Measurements from ENCODE around the gene SMARCA2. TPM values are rescaled to one million over a fixed set of nuclear protein-coding genes. Genes with fewer than 3 reads are reported as not detected.
A peak's percentile ranks its signal among the peaks of the same experiment; 100 is the strongest.

SMARCA2 gene
- total RNA-seq, 1 donor from 2014 or later = 4.2 TPM

GRCh38 chr9:2152966-2153629 is 138.0 kb downstream of the SMARCA2 start:
- Mint-ChIP-seq H3K9me3 (peaks cover 5% of the 10 kb centered on the region), H3K36me3 (no peaks in the 10 kb centered on the region), H3K4me3 (no peak overlapping the region), H3K27ac (peak overlapping the region; percentile 13), H3K4me1 (peaks cover 14% of the 10 kb centered on the region), H3K27me3 (ENCODE audit: insufficient read depth, low read depth) (peaks cover 3% of the 10 kb centered on the region)
- no peaks in the 10 kb centered on the region for H3K27me3 ChIP-seq
- no peak for DNase-seq (ENCODE audit: low spot score)
- peaks cover 10% of the 10 kb centered on the region for H3K4me1 ChIP-seq
- no peak overlapping the region for H3K4me2 ChIP-seq
- no peaks in the 10 kb centered on the region for H3F3A ChIP-seq (ENCODE audit: low read depth)
- no peak overlapping the region for H3K9ac ChIP-seq
- H3K4me3 ChIP-seq = no peak overlapping the region
- H3K36me3 ChIP-seq = no peaks in the 10 kb centered on the region
- H3K9me3 ChIP-seq (ENCODE audit: low read depth) = no peaks in the 10 kb centered on the region
- no peak overlapping the region for H3K27ac ChIP-seq
- TF ChIP-seq EZH2phosphoT487 (IDR thresholded peaks at IDR 0.05) (no peak), EZH2 (IDR thresholded peaks at IDR 0.05) (no peak)
- TF ChIP-seq, protein P1, sequence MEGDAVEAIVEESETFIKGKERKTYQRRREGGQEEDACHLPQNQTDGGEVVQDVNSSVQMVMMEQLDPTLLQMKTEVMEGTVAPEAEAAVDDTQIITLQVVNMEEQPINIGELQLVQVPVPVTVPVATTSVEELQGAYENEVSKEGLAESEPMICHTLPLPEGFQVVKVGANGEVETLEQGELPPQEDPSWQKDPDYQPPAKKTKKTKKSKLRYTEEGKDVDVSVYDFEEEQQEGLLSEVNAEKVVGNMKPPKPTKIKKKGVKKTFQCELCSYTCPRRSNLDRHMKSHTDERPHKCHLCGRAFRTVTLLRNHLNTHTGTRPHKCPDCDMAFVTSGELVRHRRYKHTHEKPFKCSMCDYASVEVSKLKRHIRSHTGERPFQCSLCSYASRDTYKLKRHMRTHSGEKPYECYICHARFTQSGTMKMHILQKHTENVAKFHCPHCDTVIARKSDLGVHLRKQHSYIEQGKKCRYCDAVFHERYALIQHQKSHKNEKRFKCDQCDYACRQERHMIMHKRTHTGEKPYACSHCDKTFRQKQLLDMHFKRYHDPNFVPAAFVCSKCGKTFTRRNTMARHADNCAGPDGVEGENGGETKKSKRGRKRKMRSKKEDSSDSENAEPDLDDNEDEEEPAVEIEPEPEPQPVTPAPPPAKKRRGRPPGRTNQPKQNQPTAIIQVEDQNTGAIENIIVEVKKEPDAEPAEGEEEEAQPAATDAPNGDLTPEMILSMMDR (IDR thresholded peaks at IDR 0.05) = no peak
- no peaks in the 10 kb centered on the region for H3K79me2 ChIP-seq (ENCODE audit: low read depth)
- no peaks in the 10 kb centered on the region for H4K20me1 ChIP-seq (ENCODE audit: low read depth)
- H2AFZ ChIP-seq (replicated peaks) = no peak overlapping the region

DNA sequence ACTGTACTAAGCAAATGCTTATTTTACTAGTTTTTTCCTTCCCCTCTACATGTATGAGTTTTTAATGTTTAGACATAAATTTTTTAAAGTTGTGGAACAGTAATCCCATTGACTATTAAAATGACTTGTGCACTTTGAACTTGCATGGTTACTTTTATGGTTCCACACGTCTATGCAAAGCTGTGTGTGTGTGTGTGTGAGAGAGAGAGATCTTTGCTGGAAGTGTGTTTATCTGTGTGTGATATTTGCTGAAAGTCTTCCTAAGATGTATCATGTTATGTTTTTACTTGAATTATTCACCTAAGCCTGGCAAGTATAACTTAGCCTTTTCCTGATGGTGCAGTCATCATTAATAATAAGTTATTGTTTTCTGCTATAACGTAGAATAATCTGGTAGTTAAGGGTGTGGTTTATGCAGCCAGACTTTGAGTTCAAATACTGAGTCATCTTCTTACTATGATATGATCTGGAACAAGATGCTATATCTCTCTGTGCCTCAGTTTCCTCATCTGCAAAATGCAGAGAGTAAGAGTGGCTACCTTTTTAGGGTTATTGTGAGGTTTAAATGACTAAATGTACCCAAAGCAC is 138.6 kb downstream of the SMARCA2 start:
- Histone ChIP-seq H3K79me2 (ENCODE audit: low read depth) (no peaks in the 10 kb centered on the region), H3K9ac (no peak overlapping the region), H3K27me3 (no peaks in the 10 kb centered on the region), H3K36me3 (no peaks in the 10 kb centered on the region), H3F3A (ENCODE audit: low read depth) (no peaks in the 10 kb centered on the region), H3K4me1 (peaks cover 16% of the 10 kb centered on the region), H3K4me2 (no peak overlapping the region), H4K20me1 (ENCODE audit: low read depth) (no peaks in the 10 kb centered on the region), H2AFZ (replicated peaks) (no peak overlapping the region), H3K9me3 (ENCODE audit: low read depth) (no peaks in the 10 kb centered on the region), H3K4me3 (no peak overlapping the region), H3K27ac (no peak overlapping the region)
- Mint-ChIP-seq H3K9me3 (peaks cover 5% of the 10 kb centered on the region), H3K27ac (no peak overlapping the region), H3K4me3 (no peak overlapping the region), H3K27me3 (ENCODE audit: insufficient read depth, low read depth) (peaks cover 3% of the 10 kb centered on the region), H3K36me3 (no peaks in the 10 kb centered on the region), H3K4me1 (peaks cover 19% of the 10 kb centered on the region)
- no peak for DNase-seq (ENCODE audit: low spot score)
- TF ChIP-seq EZH2phosphoT487 (IDR thresholded peaks at IDR 0.05) = no peak
- no peak for TF ChIP-seq EZH2 (IDR thresholded peaks at IDR 0.05)
- TF ChIP-seq, protein P1 (IDR thresholded peaks at IDR 0.05) = no peak

- H3K27ac Mint-ChIP-seq = no peak overlapping the region
- no peak overlapping the region for H3K9ac ChIP-seq
- H3K27me3 ChIP-seq = no peaks in the 10 kb centered on the region
- H3K27me3 Mint-ChIP-seq (ENCODE audit: insufficient read depth, low read depth) = peaks cover 3% of the 10 kb centered on the region
- H3K4me1 Mint-ChIP-seq = peaks cover 27% of the 10 kb centered on the region
- H3K4me3 ChIP-seq = no peak overlapping the region
- TF ChIP-seq EZH2 (IDR thresholded peaks at IDR 0.05) = no peak
- TF ChIP-seq, protein P1 (IDR thresholded peaks at IDR 0.05) = no peak
- no peak for TF ChIP-seq EZH2phosphoT487 (IDR thresholded peaks at IDR 0.05)
- H3K4me1 ChIP-seq = peaks cover 26% of the 10 kb centered on the region
- no peak overlapping the region for H3K4me3 Mint-ChIP-seq
- H3K4me2 ChIP-seq = no peak overlapping the region
- no peaks in the 10 kb centered on the region for H3K36me3 ChIP-seq
- H3K9me3 Mint-ChIP-seq = peaks cover 3% of the 10 kb centered on the region
- no peak overlapping the region for H2AFZ ChIP-seq (replicated peaks)
- H3K27ac ChIP-seq = no peak overlapping the region
- no peak for DNase-seq (ENCODE audit: low spot score)
- H3K79me2 ChIP-seq (ENCODE audit: low read depth) = no peaks in the 10 kb centered on the region
- no peaks in the 10 kb centered on the region for H3K9me3 ChIP-seq (ENCODE audit: low read depth)
- no peaks in the 10 kb centered on the region for H3F3A ChIP-seq (ENCODE audit: low read depth)
- H3K36me3 Mint-ChIP-seq = no peaks in the 10 kb centered on the region
- H4K20me1 ChIP-seq (ENCODE audit: low read depth) = no peaks in the 10 kb centered on the region
Measured at GRCh38 chr9:2154731-2155130, 139.6 kb downstream of the SMARCA2 start.
